Body of pancreas (tissue), 4 donors: ENCODE measurements around the gene CREG2. TPM values are rescaled to one million over a fixed set of nuclear protein-coding genes. Genes with fewer than 3 reads are reported as not detected.

ENCODE experiments used
- ATAC-seq: fragments of 150-250 bp; one replicate; pipeline ENCODE4 v1.9.1; 2016
- DNase-seq, 4 donors: peaks; one replicate each; pipeline ENCODE4 v3.0.0-alpha.2; 2019
- H3K27ac ChIP-seq, 4 donors: fragments of 200-600 bp; sonication (generic); 1 replicate in 3 of 4; 2 replicates in 1 of 4; pipeline versions ENCODE4 v1.5.1 to v1.6.1; 2016 to 2019; ENCODE audit warnings: mild to moderate bottlenecking in 1 of 4, mixed read lengths in 1 of 4, moderate library complexity in 1 of 4
- H3K27me3 ChIP-seq, 2 donors: fragments of 200-600 bp; sonication (generic); one replicate each; pipeline ENCODE4 v1.6.0; 2016; ENCODE audit warnings: mild to moderate bottlenecking in 1 of 2
- H3K36me3 ChIP-seq, 2 donors: fragments of 200-600 bp; sonication (generic); replicated peaks in 1 of 2; 2 replicates each; pipeline ENCODE4 v1.5.1; 2016; ENCODE audit warnings: low read depth in 2 of 2; ENCODE audit not compliant: insufficient read depth in 1 of 2
- H3K4me1 ChIP-seq: fragments of 200-600 bp; sonication (generic); one replicate; pipeline ENCODE4 v1.6.0; 2016
- H3K4me3 ChIP-seq, 2 donors: fragments of 200-600 bp; sonication (generic); 1 replicate in 1 of 2; 2 replicates in 1 of 2; pipeline ENCODE4 v1.5.1; 2016 to 2019
- H3K9me3 ChIP-seq, 3 donors: fragments of 200-600 bp; sonication (generic); 1 replicate in 2 of 3; 2 replicates in 1 of 3; pipeline ENCODE4 v1.5.1; 2016
- CTCF ChIP-seq, 7 experiments: fragments of 450-650 bp in 4 of 7; fragments of 200-600 bp in 3 of 7; sonication (generic) in 3 of 7; IDR thresholded peaks; one replicate each; pipeline ENCODE4 v1.5.1; 2016 to 2019; ENCODE audit warnings: antibody characterized with exemption in 7 of 7
- POLR2A ChIP-seq, 3 donors: fragments of 450-650 bp; IDR thresholded peaks; one replicate each; pipeline ENCODE4 v1.6.1; 2016; ENCODE audit warnings: antibody characterized with exemption in 3 of 3, mild to moderate bottlenecking in 2 of 3
- WGBS, 2 donors: methylation state at CpG; one replicate each; pipeline ENCODE4 v1.1.5; 2017; 5-methylcytosine and 5-hydroxymethylcytosine counted together
- intact Hi-C: fragments of 100-400 bp; cut with DNase I; formaldehyde crosslinking; loops from one replicate; pipeline ENCODE4 v1.15.1; 2023
- total RNA-seq, 2 donors: library from RNA; depleted of rRNA; stranded (reverse); fragments of >200 nt; gene quantifications; one replicate each; pipeline ENCODE4 v1.1.0, GENCODE V29; 2016

CREG2 gene
- total RNA-seq, 2 donors from 2014 or later, result not detected

- Histone ChIP-seq H3K27me3 (no peaks in the 10 kb centered on the region), H3K4me1 (no peaks in the 10 kb centered on the region), H3K4me3 (no peak overlapping the region), H3K9me3 (no peaks in the 10 kb centered on the region), H3K36me3 (no peaks in the 10 kb centered on the region), H3K27ac (no peak overlapping the region)
- DNase-seq, result no peak
- 62 to 68% methylated on average over 9 of the region's 9 CpGs for WGBS, 2 donors
- no peak for TF ChIP-seq POLR2A (IDR thresholded peaks at IDR 0.05)
- no peak for TF ChIP-seq CTCF (IDR thresholded peaks at IDR 0.05)
- ATAC-seq, result no peak
- intact Hi-C loops, result loop anchor here (10.0 kb wide), 1 partner anchor 423 kb away; no protein-coding TSS in a partner anchor
These were observed 24.9 kb upstream of the CREG2 start for GRCh38 chr2:101412092-101412694.

- H3K9me3 ChIP-seq, result no peaks in the 10 kb centered on the region
- H3K27ac ChIP-seq, result no peak overlapping the region
- TF ChIP-seq CTCF (IDR thresholded peaks at IDR 0.05) (no peak), POLR2A (IDR thresholded peaks at IDR 0.05) (no peak)
- no peak overlapping the region for H3K4me3 ChIP-seq
- intact Hi-C loops, result loop anchor here (10.0 kb wide), 1 partner anchor 424 kb away; no protein-coding TSS in a partner anchor
- ATAC-seq (no peak), DNase-seq (no peak)
- no peaks in the 10 kb centered on the region for H3K27me3 ChIP-seq
- 61% methylated on average over 5 of the region's 5 CpGs for WGBS, 2 donors
- no peaks in the 10 kb centered on the region for H3K36me3 ChIP-seq
- H3K4me1 ChIP-seq, result no peaks in the 10 kb centered on the region
These were observed 23.4 kb upstream of the CREG2 start for GRCh38 chr2:101410746-101411145.

DNA sequence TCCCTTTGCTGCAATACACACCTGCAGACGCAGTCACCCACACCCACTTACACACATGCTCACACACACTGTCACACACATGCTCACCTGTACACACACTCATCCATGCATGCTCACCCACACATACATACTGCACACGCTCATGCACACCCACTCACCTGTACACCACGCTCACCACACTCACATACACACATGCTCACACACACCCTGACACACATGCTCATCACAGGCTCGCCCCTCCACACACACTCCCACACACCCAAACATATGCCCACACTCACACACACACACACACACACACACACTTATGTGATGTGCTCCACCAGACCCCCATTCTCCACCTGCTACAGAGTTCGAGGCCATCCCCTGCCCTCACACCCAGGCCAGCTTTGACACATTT, 22.8 kb upstream of the CREG2 start:
- no peaks in the 10 kb centered on the region for H3K9me3 ChIP-seq
- TF ChIP-seq POLR2A (IDR thresholded peaks at IDR 0.05) (no peak), CTCF (IDR thresholded peaks at IDR 0.05) (no peak)
- DNase-seq (no peak), ATAC-seq (no peak)
- H3K4me3 ChIP-seq, result no peak overlapping the region
- no peaks in the 10 kb centered on the region for H3K4me1 ChIP-seq
- H3K27ac ChIP-seq, result no peak overlapping the region
- no peaks in the 10 kb centered on the region for H3K27me3 ChIP-seq
- intact Hi-C loops, result loop anchor here (10.0 kb wide), 1 partner anchor 425 kb away; no protein-coding TSS in a partner anchor
- H3K36me3 ChIP-seq, result no peaks in the 10 kb centered on the region
- 66 to 70% methylated on average over 5 of the region's 5 CpGs for WGBS, 2 donors

DNA sequence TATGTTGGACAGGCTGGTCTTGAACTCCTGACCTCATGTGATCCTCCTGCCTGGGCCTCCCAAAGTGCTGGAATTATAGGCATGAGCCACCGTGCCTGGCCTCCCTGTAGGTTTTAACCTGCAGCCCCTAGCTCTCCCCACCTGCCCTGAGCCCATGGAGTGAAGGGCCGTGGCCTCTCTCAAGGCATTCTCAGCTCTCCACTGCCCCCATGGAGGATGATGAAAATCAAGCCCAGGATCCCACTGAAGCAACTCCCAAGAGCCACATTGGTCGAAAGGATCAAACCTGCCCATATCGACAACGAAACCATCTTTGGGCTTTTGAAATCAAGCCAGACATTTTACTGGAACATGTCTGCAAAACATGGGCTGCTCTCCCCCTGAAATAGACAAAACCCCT, 22.4 kb upstream of the CREG2 start:
- no peaks in the 10 kb centered on the region for H3K4me1 ChIP-seq
- H3K27me3 ChIP-seq, result no peaks in the 10 kb centered on the region
- H3K36me3 ChIP-seq, result no peaks in the 10 kb centered on the region
- intact Hi-C loops, result loop anchor here (10.0 kb wide), 1 partner anchor 425 kb away; no protein-coding TSS in a partner anchor
- no peak overlapping the region for H3K27ac ChIP-seq
- no peak for TF ChIP-seq POLR2A (IDR thresholded peaks at IDR 0.05)
- no peak for TF ChIP-seq CTCF (IDR thresholded peaks at IDR 0.05)
- no peaks in the 10 kb centered on the region for H3K9me3 ChIP-seq
- no peak for DNase-seq
- no peak for ATAC-seq
- no peak overlapping the region for H3K4me3 ChIP-seq
- WGBS, 2 donors, result 85 to 86% methylated on average over 5 of the region's 5 CpGs

GRCh38 chr2:101408925-101409324, 21.6 kb upstream of the CREG2 start:
- no peaks in the 10 kb centered on the region for H3K27me3 ChIP-seq
- no peaks in the 10 kb centered on the region for H3K4me1 ChIP-seq
- intact Hi-C loops, result no loop called here
- H3K4me3 ChIP-seq, result no peak overlapping the region
- no peak for TF ChIP-seq CTCF (IDR thresholded peaks at IDR 0.05)
- TF ChIP-seq POLR2A (IDR thresholded peaks at IDR 0.05), result no peak
- 77 to 80% methylated on average over 6 of the region's 6 CpGs for WGBS, 2 donors
- no peaks in the 10 kb centered on the region for H3K36me3 ChIP-seq
- no peak for ATAC-seq
- no peak overlapping the region for H3K27ac ChIP-seq
- H3K9me3 ChIP-seq, result no peaks in the 10 kb centered on the region
- no peak for DNase-seq
